ENCODE data around the gene OTOF.

OTOF gene

GRCh38 chr2:26477126-26477910, 606 bp downstream of the OTOF start:
- Histone ChIP-seq H3K9ac (ENCODE audit: low read depth, low read length) (no peak overlapping the region), H3K9me3 (ENCODE audit: control insufficient read depth, insufficient read depth, low read length) (no peaks in the 10 kb centered on the region), H3K27me3 (ENCODE audit: control insufficient read depth, insufficient read depth, low read length) (no peaks in the 10 kb centered on the region), H3K4me3 (ENCODE audit: low read depth, low read length) (no peak overlapping the region), H3K36me3 (ENCODE audit: control insufficient read depth, insufficient read depth, low read length) (no peaks in the 10 kb centered on the region), H3K4me1 (ENCODE audit: control insufficient read depth, insufficient read depth, low read length) (peaks cover 2% of the 10 kb centered on the region)

- Histone ChIP-seq H3K27me3 (ENCODE audit: control insufficient read depth, insufficient read depth, low read length) (no peaks in the 10 kb centered on the region), H3K9ac (ENCODE audit: low read depth, low read length) (no peak overlapping the region), H3K36me3 (ENCODE audit: control insufficient read depth, insufficient read depth, low read length) (no peaks in the 10 kb centered on the region), H3K4me3 (ENCODE audit: low read depth, low read length) (no peak overlapping the region), H3K4me1 (ENCODE audit: control insufficient read depth, insufficient read depth, low read length) (peaks cover 2% of the 10 kb centered on the region), H3K9me3 (ENCODE audit: control insufficient read depth, insufficient read depth, low read length) (no peaks in the 10 kb centered on the region)
Observed at GRCh38 chr2:26475832-26476501, 2.0 kb downstream of the OTOF start.

GRCh38 chr2:26475037-26475436, 2.9 kb downstream of the OTOF start:
- H3K4me1 ChIP-seq (ENCODE audit: control insufficient read depth, insufficient read depth, low read length) = peaks cover 2% of the 10 kb centered on the region
- no peaks in the 10 kb centered on the region for H3K9me3 ChIP-seq (ENCODE audit: control insufficient read depth, insufficient read depth, low read length)

GRCh38 chr2:26474261-26474785, 3.6 kb downstream of the OTOF start:
- Histone ChIP-seq H3K9me3 (ENCODE audit: control insufficient read depth, insufficient read depth, low read length) (no peaks in the 10 kb centered on the region), H3K36me3 (ENCODE audit: control insufficient read depth, insufficient read depth, low read length) (no peaks in the 10 kb centered on the region), H3K27me3 (ENCODE audit: control insufficient read depth, insufficient read depth, low read length) (no peaks in the 10 kb centered on the region), H3K4me1 (ENCODE audit: control insufficient read depth, insufficient read depth, low read length) (peaks cover 2% of the 10 kb centered on the region), H3K4me3 (ENCODE audit: low read depth, low read length) (no peak overlapping the region), H3K9ac (ENCODE audit: low read depth, low read length) (no peak overlapping the region)

More at GRCh38 chr2:26475037-26475436, 2.9 kb downstream of the OTOF start:
- Histone ChIP-seq H3K36me3 (ENCODE audit: control insufficient read depth, insufficient read depth, low read length) (no peaks in the 10 kb centered on the region), H3K27me3 (ENCODE audit: control insufficient read depth, insufficient read depth, low read length) (no peaks in the 10 kb centered on the region), H3K4me3 (ENCODE audit: low read depth, low read length) (no peak overlapping the region), H3K9ac (ENCODE audit: low read depth, low read length) (no peak overlapping the region)

GRCh38 chr2:26473796-26474195, 4.1 kb downstream of the OTOF start:
- Histone ChIP-seq H3K4me1 (ENCODE audit: control insufficient read depth, insufficient read depth, low read length) (peaks cover 2% of the 10 kb centered on the region), H3K27me3 (ENCODE audit: control insufficient read depth, insufficient read depth, low read length) (no peaks in the 10 kb centered on the region), H3K9me3 (ENCODE audit: control insufficient read depth, insufficient read depth, low read length) (no peaks in the 10 kb centered on the region), H3K9ac (ENCODE audit: low read depth, low read length) (no peak overlapping the region), H3K36me3 (ENCODE audit: control insufficient read depth, insufficient read depth, low read length) (no peaks in the 10 kb centered on the region), H3K4me3 (ENCODE audit: low read depth, low read length) (no peak overlapping the region)

- Histone ChIP-seq H3K27me3 (ENCODE audit: control insufficient read depth, insufficient read depth, low read length) (no peaks in the 10 kb centered on the region), H3K9me3 (ENCODE audit: control insufficient read depth, insufficient read depth, low read length) (no peaks in the 10 kb centered on the region), H3K4me3 (ENCODE audit: low read depth, low read length) (no peak overlapping the region), H3K9ac (ENCODE audit: low read depth, low read length) (no peak overlapping the region), H3K36me3 (ENCODE audit: control insufficient read depth, insufficient read depth, low read length) (no peaks in the 10 kb centered on the region), H3K4me1 (ENCODE audit: control insufficient read depth, insufficient read depth, low read length) (peaks cover 2% of the 10 kb centered on the region)
Observed at GRCh38 chr2:26472821-26473655, 4.9 kb downstream of the OTOF start.

GRCh38 chr2:26471766-26472706, 5.9 kb downstream of the OTOF start:
- Histone ChIP-seq H3K9ac (ENCODE audit: low read depth, low read length) (no peak overlapping the region), H3K4me3 (ENCODE audit: low read depth, low read length) (no peak overlapping the region), H3K27me3 (ENCODE audit: control insufficient read depth, insufficient read depth, low read length) (no peaks in the 10 kb centered on the region), H3K4me1 (ENCODE audit: control insufficient read depth, insufficient read depth, low read length) (no peaks in the 10 kb centered on the region), H3K36me3 (ENCODE audit: control insufficient read depth, insufficient read depth, low read length) (no peaks in the 10 kb centered on the region), H3K9me3 (ENCODE audit: control insufficient read depth, insufficient read depth, low read length) (no peaks in the 10 kb centered on the region)

GRCh38 chr2:26471289-26471688, 6.6 kb downstream of the OTOF start:
- Histone ChIP-seq H3K4me1 (ENCODE audit: control insufficient read depth, insufficient read depth, low read length) (no peaks in the 10 kb centered on the region), H3K4me3 (ENCODE audit: low read depth, low read length) (no peak overlapping the region), H3K27me3 (ENCODE audit: control insufficient read depth, insufficient read depth, low read length) (no peaks in the 10 kb centered on the region), H3K36me3 (ENCODE audit: control insufficient read depth, insufficient read depth, low read length) (no peaks in the 10 kb centered on the region), H3K9me3 (ENCODE audit: control insufficient read depth, insufficient read depth, low read length) (no peaks in the 10 kb centered on the region), H3K9ac (ENCODE audit: low read depth, low read length) (no peak overlapping the region)

- H3K9ac ChIP-seq (ENCODE audit: low read depth, low read length) = no peak overlapping the region
- H3K4me3 ChIP-seq (ENCODE audit: low read depth, low read length) = no peak overlapping the region
Observed at GRCh38 chr2:26470601-26471260, 7.2 kb downstream of the OTOF start.

GRCh38 chr2:26469955-26470354, 8.0 kb downstream of the OTOF start:
- Histone ChIP-seq H3K4me1 (ENCODE audit: control insufficient read depth, insufficient read depth, low read length) (no peaks in the 10 kb centered on the region), H3K4me3 (ENCODE audit: low read depth, low read length) (no peak overlapping the region), H3K36me3 (ENCODE audit: control insufficient read depth, insufficient read depth, low read length) (no peaks in the 10 kb centered on the region), H3K9me3 (ENCODE audit: control insufficient read depth, insufficient read depth, low read length) (no peaks in the 10 kb centered on the region), H3K9ac (ENCODE audit: low read depth, low read length) (no peak overlapping the region), H3K27me3 (ENCODE audit: control insufficient read depth, insufficient read depth, low read length) (no peaks in the 10 kb centered on the region)

More at GRCh38 chr2:26470601-26471260, 7.2 kb downstream of the OTOF start:
- Histone ChIP-seq H3K27me3 (ENCODE audit: control insufficient read depth, insufficient read depth, low read length) (no peaks in the 10 kb centered on the region), H3K9me3 (ENCODE audit: control insufficient read depth, insufficient read depth, low read length) (no peaks in the 10 kb centered on the region), H3K36me3 (ENCODE audit: control insufficient read depth, insufficient read depth, low read length) (no peaks in the 10 kb centered on the region), H3K4me1 (ENCODE audit: control insufficient read depth, insufficient read depth, low read length) (no peaks in the 10 kb centered on the region)

Data from iPS-15b (cell line).